GM13977 (cell line): ENCODE results near the gene CMIP.
"Not testable (repeated sequence)": the region's sequence is repeated elsewhere in the genome, so short reads cannot be mapped to it uniquely, and the experiment has no call there.

ENCODE experiments used
- DNase-seq: peaks from one replicate; pipeline ENCODE4 v3.0.0; 2012; ENCODE audit warnings: low spot score
- CTCF ChIP-seq: IDR thresholded peaks from 2 replicates; pipeline ENCODE4 v1.5.1; 2012; ENCODE audit warnings: mild to moderate bottlenecking, control low read depth; ENCODE audit not compliant: insufficient read depth; ENCODE audit errors: extremely low read depth, missing control alignments
- in situ Hi-C: fragments of 300-500 bp; cut with MboI; formaldehyde crosslinking; loops from one replicate; pipeline ENCODE4 v1.12.0; 2022; ENCODE audit warnings: low sequenced_read_pairs, low pct_unique_long_range_greater_than_20kb, mixed read lengths, inconsistent platforms; ENCODE audit not compliant: unreplicated experiment

CMIP gene

GRCh38 chr16:81520560-81521135 lies 76.0 kb downstream of the CMIP start:
- no peak for TF ChIP-seq CTCF
- in situ Hi-C loops = no loop called here
- no peak for DNase-seq

GRCh38 chr16:81521141-81521626 lies 76.6 kb downstream of the CMIP start:
- in situ Hi-C loops = no loop called here
- peak; percentile 73 for DNase-seq
- TF ChIP-seq CTCF = no peak

GRCh38 chr16:81522108-81522701 lies 77.6 kb downstream of the CMIP start:
- no peak for TF ChIP-seq CTCF
- in situ Hi-C loops = no loop called here
- no peak for DNase-seq

GRCh38 chr16:81522851-81523250 lies 78.2 kb downstream of the CMIP start:
- DNase-seq, in situ Hi-C loops: not testable (repeated sequence)

GRCh38 chr16:81523387-81524115 lies 78.9 kb downstream of the CMIP start:
- TF ChIP-seq CTCF = no peak
- no peak for DNase-seq
- in situ Hi-C loops = no loop called here

- DNase-seq = no peak
- in situ Hi-C loops = no loop called here
- no peak for TF ChIP-seq CTCF
Measured at GRCh38 chr16:81524382-81524781, 79.8 kb downstream of the CMIP start.

GRCh38 chr16:81524885-81525284 lies 80.3 kb downstream of the CMIP start:
- DNase-seq, in situ Hi-C loops: not testable (repeated sequence)
